Measurements from ENCODE around the gene SDK1.

DNA sequence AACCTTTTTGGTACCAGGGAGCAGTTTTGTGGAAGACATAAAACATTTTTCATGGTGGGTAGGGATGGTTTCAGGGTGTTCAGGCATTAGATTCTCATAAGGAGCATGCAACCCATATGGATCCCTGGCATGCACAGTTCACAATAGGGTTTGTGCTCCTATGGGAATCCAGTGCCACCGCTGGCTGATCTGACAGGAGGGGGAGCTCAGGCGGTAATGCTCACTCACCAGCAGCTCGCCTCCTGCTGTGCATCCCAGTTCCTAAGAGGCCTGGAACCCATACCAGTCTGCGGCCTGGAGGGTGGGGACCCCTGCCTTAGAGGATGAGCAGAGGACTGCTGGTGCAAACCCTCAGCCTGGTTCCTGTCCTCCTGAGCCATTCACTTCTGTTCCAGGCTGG, 561.7 kb downstream of the SDK1 start:
- TF ChIP-seq, protein P1, sequence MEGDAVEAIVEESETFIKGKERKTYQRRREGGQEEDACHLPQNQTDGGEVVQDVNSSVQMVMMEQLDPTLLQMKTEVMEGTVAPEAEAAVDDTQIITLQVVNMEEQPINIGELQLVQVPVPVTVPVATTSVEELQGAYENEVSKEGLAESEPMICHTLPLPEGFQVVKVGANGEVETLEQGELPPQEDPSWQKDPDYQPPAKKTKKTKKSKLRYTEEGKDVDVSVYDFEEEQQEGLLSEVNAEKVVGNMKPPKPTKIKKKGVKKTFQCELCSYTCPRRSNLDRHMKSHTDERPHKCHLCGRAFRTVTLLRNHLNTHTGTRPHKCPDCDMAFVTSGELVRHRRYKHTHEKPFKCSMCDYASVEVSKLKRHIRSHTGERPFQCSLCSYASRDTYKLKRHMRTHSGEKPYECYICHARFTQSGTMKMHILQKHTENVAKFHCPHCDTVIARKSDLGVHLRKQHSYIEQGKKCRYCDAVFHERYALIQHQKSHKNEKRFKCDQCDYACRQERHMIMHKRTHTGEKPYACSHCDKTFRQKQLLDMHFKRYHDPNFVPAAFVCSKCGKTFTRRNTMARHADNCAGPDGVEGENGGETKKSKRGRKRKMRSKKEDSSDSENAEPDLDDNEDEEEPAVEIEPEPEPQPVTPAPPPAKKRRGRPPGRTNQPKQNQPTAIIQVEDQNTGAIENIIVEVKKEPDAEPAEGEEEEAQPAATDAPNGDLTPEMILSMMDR (IDR thresholded peaks at IDR 0.05): no peak
- no peak for TF ChIP-seq POLR2A (IDR thresholded peaks at IDR 0.05)
